Heart left ventricle (tissue), 16 donors: Measurements from ENCODE around the gene KNDC1. TPM values are rescaled to one million over a fixed set of nuclear protein-coding genes. Genes with fewer than 3 reads are reported as not detected.

Source experiments
- ATAC-seq, 4 donors: fragments of 200-7000 bp; cut with Tn5 transposase; one replicate each; pipeline ENCODE4 v1.9.1; 2020 to 2022; ENCODE audit warnings: moderate library complexity in 4 of 4, mild to moderate bottlenecking in 3 of 4, moderate number of reproducible peaks in 1 of 4
- DNase-seq, 5 donors: peaks; one replicate each; pipeline ENCODE4 v3.0.0-alpha.2; 2020
- H3K27ac ChIP-seq, 12 donors: fragments of 200-600 bp; sonication (generic) in 4 of 12; one replicate each; pipeline versions ENCODE4 v1.5.0 to v1.8.0; 2016 to 2022; ENCODE audit warnings: mild to moderate bottlenecking in 2 of 12
- H3K27me3 ChIP-seq, 9 donors: fragments of 200-600 bp; sonication (generic) in 2 of 9; one replicate each; pipeline versions ENCODE4 v1.5.1 to v1.8.0; 2016 to 2022; ENCODE audit warnings: mild to moderate bottlenecking in 3 of 9
- H3K36me3 ChIP-seq, 9 donors: fragments of 200-600 bp; sonication (generic) in 2 of 9; one replicate each; pipeline versions ENCODE4 v1.5.0 to v1.8.0; 2018 to 2022; ENCODE audit warnings: mild to moderate bottlenecking in 2 of 9
- H3K4me1 ChIP-seq, 12 donors: fragments of 200-600 bp; sonication (generic) in 4 of 12; one replicate each; pipeline versions ENCODE4 v1.5.0 to v1.8.0; 2016 to 2022; ENCODE audit warnings: mild to moderate bottlenecking in 3 of 12
- H3K4me3 ChIP-seq, 12 donors: fragments of 200-600 bp; sonication (generic) in 4 of 12; one replicate each; pipeline versions ENCODE4 v1.5.0 to v1.8.0; 2017 to 2022; ENCODE audit warnings: mild to moderate bottlenecking in 9 of 12, moderate library complexity in 4 of 12
- H3K9me3 ChIP-seq, 12 donors: fragments of 200-600 bp; sonication (generic) in 4 of 12; one replicate each; pipeline versions ENCODE4 v1.5.0 to v1.8.0; 2016 to 2022; ENCODE audit warnings: mild to moderate bottlenecking in 1 of 12
- POLR2A ChIP-seq, 2 donors: fragments of 450-650 bp; IDR thresholded peaks; one replicate each; pipeline ENCODE4 v1.6.1; 2017; ENCODE audit warnings: antibody characterized with exemption in 2 of 2, mild to moderate bottlenecking in 2 of 2, moderate library complexity in 2 of 2
- WGBS, 4 donors: extraction: QIAGEN DNeasy Blood & Tissue Kit in 2 of 4; methylation state at CpG; one replicate each; pipeline versions ENCODE4 v1.1.5 to v1.1.7; 2013 to 2018; 5-methylcytosine and 5-hydroxymethylcytosine counted together
- intact Hi-C, 10 donors: fragments of 100-400 bp; cut with DNase I; formaldehyde crosslinking; loops; one replicate each; pipeline versions ENCODE4 v1.11.1 to v1.14.2; 2022
- polyA plus RNA-seq, 2 donors: library from polyadenylated mRNA; stranded (reverse); fragments of 200-250 nt; gene quantifications; one replicate each; pipeline ENCODE4 v1.2.3, GENCODE V29; 2013
- total RNA-seq, 9 donors: library from RNA; depleted of rRNA in 2 of 9; stranded (reverse); fragments of >200 nt in 2 of 9; fragmentation: NEBNext Ultra II Directional in 3 of 9; extraction: Animal tissue kit (Norgen Biotek cat#: 25700) in 3 of 9; gene quantifications; one replicate each; pipeline versions ENCODE4 v1.1.0 to v1.2.4, GENCODE V29; 2016 to 2023
- TF ChIP-seq, protein P1 (sequence below), 12 donors: fragments of 200-600 bp; sonication (generic) in 4 of 12; IDR thresholded peaks; one replicate each; pipeline versions ENCODE4 v1.5.0 to v1.8.0; 2018 to 2022; ENCODE audit warnings: antibody characterized with exemption in 12 of 12, mild to moderate bottlenecking in 5 of 12
- donor health status: ischemic (EF 13 %, LVEDD 7.1; RV severe dilation, severe dysfunction).
- donor health status: healthy with polysubstance abuse.
- donor health status: DM: no; HTN: yes; CAD: no.
- donor health status: DM: no; HTN: no; CAD: no.
- donor health status: ischemic (EF 25% LVEDD 6.9; RV normal size, moderate dysfunction).
- donor health status: ischemic (EF 25% LVEDD 5.7; RV mildly dilated, moderate dysfunction).
- donor health status: healthy.
- donor health status: DM: yes; HTN: yes; CAD: no.
- donor health status: ischemic (EF 35%, LVEDD 5.7; RV mildly dilated, moderate dysfunction).
- donor health status: nonischemic (EF 11% LVEDD 7.7; RV severe dilation, severe dysfunction).
- donor health status: DM: yes; HTN: yes; CAD: no.
- donor health status: PGD.
- donor health status: ischemic (EF 29% LVEDD 5.4; RV normal size, mild dysfunction).
- donor health status: nonischemic (EF 23%, LVEDD 6.1; RV moderate dilation, normal function).

The KNDC1 gene
- total and polyA plus RNA-seq, 11 donors: 0.04 to 2.9 (median 0.10) TPM; not detected in 3

DNA sequence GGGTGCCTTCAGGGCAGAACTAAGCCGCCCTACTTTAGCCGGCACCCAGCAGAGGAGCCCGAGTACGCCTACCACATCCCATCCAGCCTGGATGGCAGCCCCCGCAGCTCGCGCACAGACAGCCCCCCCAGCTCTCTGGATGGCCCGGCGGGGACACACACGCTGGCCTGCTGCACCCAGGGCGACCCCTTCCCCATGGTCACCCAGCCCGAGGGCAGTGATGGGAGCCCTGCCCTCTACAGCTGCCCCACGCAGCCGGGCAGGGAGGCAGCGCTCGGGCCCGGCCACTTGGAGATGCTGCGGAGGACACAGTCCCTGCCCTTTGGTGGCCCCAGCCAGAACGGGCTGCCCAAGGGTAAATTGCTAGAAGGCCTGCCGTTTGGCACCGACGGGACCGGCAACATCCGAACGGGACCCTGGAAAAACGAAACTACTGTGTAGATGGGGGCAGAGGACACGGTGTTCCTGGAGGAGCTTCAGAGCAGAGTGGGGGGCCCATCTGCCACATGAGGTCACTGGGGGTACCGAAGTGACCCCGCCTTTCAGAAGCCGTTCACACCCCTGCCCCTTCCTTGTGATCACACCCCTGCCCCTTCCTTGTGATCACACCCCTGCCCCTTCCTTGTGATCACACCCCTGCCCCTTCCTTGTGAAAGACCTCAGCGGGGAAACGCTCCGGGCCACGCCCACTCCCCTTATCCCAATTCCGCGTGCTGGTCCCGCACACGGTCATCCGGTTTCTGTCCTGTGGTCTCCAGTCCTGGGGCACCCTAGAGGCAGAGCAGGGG lies 30.8 kb upstream of the KNDC1 start:
- Histone ChIP-seq H3K4me1 (peaks cover 0 to 11% (median 0%) of the 10 kb centered on the region in 12 donors), H3K27me3 (peaks cover 0 to 24% (median 0%) of the 10 kb centered on the region in 9 donors), H3K36me3 (no peaks in the 10 kb centered on the region), H3K27ac (no peak overlapping the region), H3K4me3 (no peak overlapping the region), H3K9me3 (no peaks in the 10 kb centered on the region)
- WGBS, 4 donors: 69 to 80% (median 79%) methylated on average over 35 to 39 of the region's 39 CpGs
- intact Hi-C loops: loop anchor here in 5 of 10 donors (10.0 kb wide), 6 partner anchors 184 to 674 kb away; partner anchors contain the start of gene CFAP46 (in 1 of the 5)
- TF ChIP-seq, protein P1, sequence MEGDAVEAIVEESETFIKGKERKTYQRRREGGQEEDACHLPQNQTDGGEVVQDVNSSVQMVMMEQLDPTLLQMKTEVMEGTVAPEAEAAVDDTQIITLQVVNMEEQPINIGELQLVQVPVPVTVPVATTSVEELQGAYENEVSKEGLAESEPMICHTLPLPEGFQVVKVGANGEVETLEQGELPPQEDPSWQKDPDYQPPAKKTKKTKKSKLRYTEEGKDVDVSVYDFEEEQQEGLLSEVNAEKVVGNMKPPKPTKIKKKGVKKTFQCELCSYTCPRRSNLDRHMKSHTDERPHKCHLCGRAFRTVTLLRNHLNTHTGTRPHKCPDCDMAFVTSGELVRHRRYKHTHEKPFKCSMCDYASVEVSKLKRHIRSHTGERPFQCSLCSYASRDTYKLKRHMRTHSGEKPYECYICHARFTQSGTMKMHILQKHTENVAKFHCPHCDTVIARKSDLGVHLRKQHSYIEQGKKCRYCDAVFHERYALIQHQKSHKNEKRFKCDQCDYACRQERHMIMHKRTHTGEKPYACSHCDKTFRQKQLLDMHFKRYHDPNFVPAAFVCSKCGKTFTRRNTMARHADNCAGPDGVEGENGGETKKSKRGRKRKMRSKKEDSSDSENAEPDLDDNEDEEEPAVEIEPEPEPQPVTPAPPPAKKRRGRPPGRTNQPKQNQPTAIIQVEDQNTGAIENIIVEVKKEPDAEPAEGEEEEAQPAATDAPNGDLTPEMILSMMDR (IDR thresholded peaks at IDR 0.05): no peak
- no peak for TF ChIP-seq POLR2A (IDR thresholded peaks at IDR 0.05)
- no peak for ATAC-seq
- DNase-seq: peak in 4 of 5 donors; percentile 12 to 31 (median 16)

DNA sequence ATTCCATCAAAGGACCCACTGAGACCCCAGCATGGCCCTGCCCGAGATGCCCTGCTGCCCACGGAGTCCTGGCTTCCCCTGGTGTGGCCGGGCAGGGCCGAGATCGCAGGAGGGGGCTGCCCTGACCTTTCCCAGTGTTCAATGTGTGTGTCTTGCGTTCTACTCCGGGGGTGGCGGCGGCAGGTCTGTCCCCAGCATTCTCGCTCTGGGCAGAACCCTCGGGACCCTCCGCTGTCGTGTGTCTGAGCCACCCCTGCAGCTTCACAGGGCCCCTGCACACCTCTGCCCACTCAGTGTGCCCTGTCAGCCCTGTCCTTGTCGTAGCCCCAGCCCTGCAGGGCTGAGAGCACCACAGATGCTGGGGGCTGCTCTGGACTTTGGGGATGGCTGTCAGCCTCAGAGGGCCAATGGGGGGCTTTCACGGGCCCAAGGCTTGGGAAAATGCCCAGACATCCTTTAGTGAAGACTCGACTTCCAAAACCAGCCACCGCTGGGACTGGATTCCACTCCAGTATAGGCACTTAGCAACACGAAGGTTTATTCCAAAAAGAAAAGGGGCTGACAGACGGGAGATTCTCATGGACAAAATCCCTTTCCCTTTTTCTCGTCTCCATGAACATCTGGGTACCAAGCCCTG lies 30.0 kb upstream of the KNDC1 start:
- DNase-seq (no peak), ATAC-seq (no peak)
- no peak overlapping the region for H3K27ac ChIP-seq
- no peak overlapping the region for H3K4me3 ChIP-seq
- H3K36me3 ChIP-seq: no peaks in the 10 kb centered on the region
- intact Hi-C loops: loop anchor here in 6 of 10 donors (10.0 kb wide), 7 partner anchors 185 to 675 kb away; partner anchors contain the start of gene CFAP46 (in 1 of the 6)
- 60 to 69% (median 65%) methylated on average over 6 to 20 of the region's 20 CpGs for WGBS, 4 donors
- TF ChIP-seq POLR2A (IDR thresholded peaks at IDR 0.05): no peak
- TF ChIP-seq, protein P1 (IDR thresholded peaks at IDR 0.05): no peak
- peaks cover 0 to 4% (median 0%) of the 10 kb centered on the region in 12 donors for H3K4me1 ChIP-seq
- no peaks in the 10 kb centered on the region for H3K9me3 ChIP-seq
- peaks cover 0 to 17% (median 0%) of the 10 kb centered on the region in 9 donors for H3K27me3 ChIP-seq

DNA sequence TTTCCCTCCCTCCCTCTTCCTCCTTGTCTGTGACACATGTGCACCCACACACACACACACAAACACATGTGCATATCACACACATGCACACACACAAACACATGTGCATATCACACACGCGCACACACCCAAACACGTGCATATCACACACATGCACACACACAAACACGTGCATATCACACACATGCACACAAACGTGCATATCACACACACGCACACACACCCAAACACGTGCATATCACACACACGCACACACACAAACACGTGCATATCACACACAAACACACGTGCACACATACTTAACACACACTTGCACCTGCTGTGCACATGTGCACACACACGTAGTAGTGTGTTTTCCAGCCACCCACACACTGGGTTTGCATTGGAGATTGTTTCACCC lies 29.4 kb upstream of the KNDC1 start:
- WGBS, 4 donors: 74 to 92% (median 83%) methylated on average over 11 of the region's 11 CpGs
- DNase-seq: no peak

More for the DNA sequence above, 29.4 kb upstream of the KNDC1 start:
- TF ChIP-seq, protein P1 (IDR thresholded peaks at IDR 0.05): no peak
- ATAC-seq: no peak
- Histone ChIP-seq H3K27me3 (peaks cover 0 to 11% (median 0%) of the 10 kb centered on the region in 9 donors), H3K36me3 (no peaks in the 10 kb centered on the region), H3K4me3 (no peak overlapping the region), H3K9me3 (no peaks in the 10 kb centered on the region), H3K27ac (no peak overlapping the region), H3K4me1 (no peaks in the 10 kb centered on the region)
- intact Hi-C loops: loop anchor here in 1 of 10 donors (10.0 kb wide), 1 partner anchor 466 kb away; no protein-coding TSS in a partner anchor
